GM12891 (cell line): ENCODE measurements around the gene CAPRIN1.

Experiments used
- PAX5 ChIP-seq: IDR thresholded peaks from 2 replicates; pipeline ENCODE4 v1.6.1; 2011; ENCODE audit warnings: low read length, moderate library complexity, mild to moderate bottlenecking; ENCODE audit not compliant: insufficient read depth, severe bottlenecking
- POLR2A ChIP-seq: IDR thresholded peaks from 2 replicates; pipeline ENCODE4 v1.6.1; 2011; ENCODE audit warnings: low read depth, low read length, control low read depth
- POLR2AphosphoS5 ChIP-seq: IDR thresholded peaks from 2 replicates; pipeline ENCODE4 v1.6.1; 2011; ENCODE audit warnings: low read depth, low read length, control low read depth
- SPI1 ChIP-seq: IDR thresholded peaks from 2 replicates; pipeline ENCODE4 v1.6.1; 2011; ENCODE audit warnings: low read depth, low read length, control low read depth
- TAF1 ChIP-seq: IDR thresholded peaks from 2 replicates; pipeline ENCODE4 v1.6.1; 2011; ENCODE audit warnings: low read depth, low read length, control low read depth

GRCh38 chr11:34034053-34034452 lies 17.5 kb upstream of the CAPRIN1 start:
- TF ChIP-seq POLR2AphosphoS5 (no peak), POLR2A (no peak), PAX5 (no peak), TAF1 (no peak), SPI1 (no peak)
